ENCODE measurements around the gene CBFB.

- TF ChIP-seq CTCF (IDR thresholded peaks at IDR 0.05; ENCODE audit: borderline replicate concordance, extremely low read depth, low read length, poor library complexity, severe bottlenecking) (no peak), EZH2 (IDR thresholded peaks at IDR 0.05; ENCODE audit: borderline replicate concordance, low read depth, low read length, severe bottlenecking) (no peak)
These were observed 53.2 kb downstream of the CBFB start for GRCh38 chr16:67082100-67082499.
